A204.1 (cell line): ENCODE results near the gene RGS9.

ENCODE experiments used
- FAIRE-seq: peaks from 2 replicates; lab custom pipeline; 2012; peaks lifted over from hg19 to GRCh38; lab: Jason Lieb, UNC

RGS9 gene

DNA sequence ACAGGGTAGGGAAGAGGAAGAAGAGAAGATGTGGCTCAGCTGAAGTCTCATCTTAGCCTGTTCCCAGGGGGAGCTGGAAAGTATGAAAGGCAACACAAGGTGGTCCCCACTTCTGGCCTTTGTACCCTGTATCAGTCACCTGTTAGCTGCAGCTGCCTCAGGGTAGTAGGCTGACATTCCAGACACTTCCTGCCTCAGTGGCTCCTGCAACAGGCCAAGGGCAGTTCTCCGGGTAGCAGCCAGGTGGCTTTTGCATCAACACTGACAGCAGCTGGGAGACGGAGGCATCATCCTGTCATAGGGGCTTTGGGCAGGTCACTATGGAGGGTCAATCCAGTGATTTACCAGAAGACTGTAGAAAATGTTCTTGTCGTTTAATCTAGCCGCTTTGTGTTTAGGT is 124.0 kb downstream of the RGS9 start:
- FAIRE-seq, result no peak

GRCh38 chr17:65261682-65262636 is 124.8 kb downstream of the RGS9 start:
- FAIRE-seq, result no peak

DNA sequence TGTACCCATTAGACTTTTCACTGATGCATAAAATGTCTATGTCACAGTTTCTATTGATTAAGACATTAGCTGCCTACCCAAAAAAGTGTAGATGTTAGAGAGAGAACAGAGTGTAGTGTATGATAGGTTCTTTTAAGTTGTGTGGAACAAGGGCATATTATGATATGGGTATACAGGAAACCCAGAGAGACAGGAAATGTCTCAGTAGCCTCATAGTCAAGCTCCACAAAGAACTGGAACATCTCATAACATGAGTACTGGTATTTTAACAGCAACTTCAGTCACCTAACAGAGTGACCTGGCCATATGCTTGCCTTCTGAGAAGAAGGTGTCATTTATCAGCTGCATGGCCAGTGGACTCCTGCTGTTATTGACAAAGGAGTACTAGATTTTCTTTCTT is 128.1 kb downstream of the RGS9 start:
- no peak for FAIRE-seq

- FAIRE-seq, result no peak
These were observed 131.7 kb downstream of the RGS9 start for GRCh38 chr17:65268832-65269231.

GRCh38 chr17:65270499-65271253 is 133.5 kb downstream of the RGS9 start:
- no peak for FAIRE-seq

DNA sequence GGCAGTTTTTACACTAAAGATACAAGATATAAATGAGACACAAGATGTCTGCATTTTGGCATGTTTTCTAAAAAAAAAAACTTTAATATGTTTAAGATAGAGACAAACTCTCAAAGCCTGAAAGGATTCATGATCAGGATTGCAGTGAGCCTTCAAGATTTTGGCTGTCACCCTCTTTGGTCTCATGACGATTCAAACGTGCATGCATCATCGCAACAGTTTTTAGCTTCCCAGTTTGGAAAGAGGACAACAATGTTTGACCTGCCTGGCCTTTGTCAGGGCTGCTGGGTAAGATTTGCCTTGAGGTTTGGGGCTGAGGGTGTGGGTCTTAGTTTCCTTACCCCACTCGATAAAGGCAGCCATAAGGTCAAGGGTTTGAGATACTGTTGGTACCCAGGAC is 134.1 kb downstream of the RGS9 start:
- FAIRE-seq, result no peak
